Neural crest cell (in vitro differentiated cells): ENCODE data around the gene CAB39. TPM values are rescaled to one million over a fixed set of nuclear protein-coding genes. Genes with fewer than 3 reads are reported as not detected.

ENCODE experiments used
- DNase-seq: peaks from one replicate; pipeline ENCODE4 v3.0.0; 2021; ENCODE audit warnings: low read depth, mixed read lengths, low spot score
- H3K27ac Mint-ChIP-seq: one replicate; pipeline ENCODE4 v1.8.0; 2021; ENCODE audit warnings: mild to moderate bottlenecking, mixed read lengths; ENCODE audit not compliant: unreplicated experiment
- H3K27me3 Mint-ChIP-seq: 2 replicates; pipeline ENCODE4 v1.8.0; 2021; ENCODE audit warnings: low read depth, mild to moderate bottlenecking, mixed read lengths
- H3K36me3 Mint-ChIP-seq: 2 replicates; pipeline ENCODE4 v1.8.0; 2021; ENCODE audit warnings: low read depth, mild to moderate bottlenecking, mixed read lengths
- H3K4me1 Mint-ChIP-seq: 2 replicates; pipeline ENCODE4 v1.8.0; 2021; ENCODE audit warnings: mixed read lengths
- H3K4me3 Mint-ChIP-seq: one replicate; pipeline ENCODE4 v1.8.0; 2021; ENCODE audit warnings: mild to moderate bottlenecking, mixed read lengths
- H3K9me3 Mint-ChIP-seq: 2 replicates; pipeline ENCODE4 v1.8.0; 2021; ENCODE audit warnings: mixed read lengths
- CTCF ChIP-seq: fragments of 200-600 bp; sonication (generic); conservative IDR thresholded peaks from 2 replicates; pipeline ENCODE4 v1.5.0; 2021; ENCODE audit warnings: antibody characterized with exemption, mild to moderate bottlenecking
- total RNA-seq: library from RNA; stranded (reverse); gene quantifications from 2 replicates; pipeline ENCODE4 v1.2.1, GENCODE V29; 2021

CAB39 gene
- total RNA-seq, 1 donor from 2014 or later = 40.6 TPM

- no peak for DNase-seq
- Mint-ChIP-seq H3K4me1 (no peaks in the 10 kb centered on the region), H3K36me3 (peaks cover 32% of the 10 kb centered on the region), H3K4me3 (no peak overlapping the region), H3K27me3 (no peaks in the 10 kb centered on the region), H3K9me3 (peaks cover 5% of the 10 kb centered on the region), H3K27ac (no peak overlapping the region)
- no peak for TF ChIP-seq CTCF
Measured at GRCh38 chr2:230770804-230771203, 58.2 kb downstream of the CAB39 start.

- Mint-ChIP-seq H3K4me1 (no peaks in the 10 kb centered on the region), H3K36me3 (peaks cover 30% of the 10 kb centered on the region), H3K27me3 (no peaks in the 10 kb centered on the region), H3K4me3 (no peak overlapping the region), H3K27ac (no peak overlapping the region), H3K9me3 (peaks cover 5% of the 10 kb centered on the region)
- no peak for DNase-seq
- TF ChIP-seq CTCF = no peak
Measured at GRCh38 chr2:230772156-230772555, 59.5 kb downstream of the CAB39 start.

- Mint-ChIP-seq H3K36me3 (peaks cover 24% of the 10 kb centered on the region), H3K9me3 (peaks cover 5% of the 10 kb centered on the region), H3K27ac (no peak overlapping the region), H3K4me1 (no peaks in the 10 kb centered on the region), H3K27me3 (no peaks in the 10 kb centered on the region), H3K4me3 (no peak overlapping the region)
- no peak for TF ChIP-seq CTCF
- DNase-seq = no peak
Measured at GRCh38 chr2:230773039-230773773, 60.6 kb downstream of the CAB39 start.

- H3K27me3 Mint-ChIP-seq = no peaks in the 10 kb centered on the region
- peaks cover 18% of the 10 kb centered on the region for H3K36me3 Mint-ChIP-seq
- no peak overlapping the region for H3K27ac Mint-ChIP-seq
- H3K4me3 Mint-ChIP-seq = no peak overlapping the region
- H3K4me1 Mint-ChIP-seq = no peaks in the 10 kb centered on the region
- TF ChIP-seq CTCF = no peak
- H3K9me3 Mint-ChIP-seq = peaks cover 5% of the 10 kb centered on the region
- no peak for DNase-seq
Measured at GRCh38 chr2:230774348-230774951, 61.8 kb downstream of the CAB39 start.

GRCh38 chr2:230775737-230776136 lies 63.1 kb downstream of the CAB39 start:
- no peaks in the 10 kb centered on the region for H3K27me3 Mint-ChIP-seq
- no peak overlapping the region for H3K27ac Mint-ChIP-seq
- H3K9me3 Mint-ChIP-seq = peaks cover 5% of the 10 kb centered on the region
- no peak overlapping the region for H3K4me3 Mint-ChIP-seq
- DNase-seq = no peak
- H3K4me1 Mint-ChIP-seq = no peaks in the 10 kb centered on the region
- TF ChIP-seq CTCF = no peak
- peaks cover 20% of the 10 kb centered on the region for H3K36me3 Mint-ChIP-seq
